Activated B cell treated with CpG ODN at 0.5 μM for 24 hours (primary cell): ENCODE results near the gene SULT4A1. TPM values are rescaled to one million over a fixed set of nuclear protein-coding genes. Genes with fewer than 3 reads are reported as not detected.

ENCODE experiments used
- ATAC-seq: fragments of 200-7000 bp; cut with Tn5 transposase; one replicate; pipeline ENCODE4 v1.10.0; 2021; ENCODE audit warnings: low read depth, mild to moderate bottlenecking, moderate library complexity
- CTCF ChIA-PET: fragments of 350-600 bp; sonication (Branson Sonifier 250); formaldehyde crosslinking; loops from one replicate; lab custom pipeline; 2021; ENCODE audit warnings: antibody characterized with exemption; lab: Charles Lee
- POLR2A ChIA-PET: fragments of 350-600 bp; sonication (Branson Sonifier 250); formaldehyde crosslinking; loops from one replicate; lab custom pipeline; 2021; ENCODE audit warnings: antibody characterized with exemption; lab: Charles Lee
- DNase-seq: peaks from one replicate; pipeline ENCODE4 v3.0.0; 2022
- H3K27ac Mint-ChIP-seq: one replicate; pipeline ENCODE4 v1.8.0; 2020; ENCODE audit warnings: mixed read lengths
- H3K27me3 Mint-ChIP-seq: one replicate; pipeline ENCODE4 v1.8.0; 2021; ENCODE audit warnings: mixed read lengths
- H3K36me3 Mint-ChIP-seq: one replicate; pipeline ENCODE4 v1.8.0; 2021; ENCODE audit warnings: low read depth, mixed read lengths
- H3K4me1 Mint-ChIP-seq: one replicate; pipeline ENCODE4 v1.8.0; 2021; ENCODE audit warnings: mixed read lengths
- H3K4me3 Mint-ChIP-seq: one replicate; pipeline ENCODE4 v1.8.0; 2020; ENCODE audit warnings: mild to moderate bottlenecking, mixed read lengths
- H3K9me3 Mint-ChIP-seq: one replicate; pipeline ENCODE4 v1.8.0; 2020; ENCODE audit warnings: mixed read lengths
- intact Hi-C: fragments of 100-400 bp; cut with micrococcal nuclease; formaldehyde crosslinking; loops from one replicate; pipeline ENCODE4 v1.15.1; 2024
- total RNA-seq: library from RNA; stranded (reverse); gene quantifications from 2 replicates; pipeline ENCODE4 v1.2.3, GENCODE V29; 2022
- TF ChIP-seq, protein P1 (sequence below): fragments of 200-600 bp; IDR thresholded peaks from one replicate; pipeline ENCODE4 v1.8.0; 2022; ENCODE audit warnings: antibody characterized with exemption, mild to moderate bottlenecking

Gene SULT4A1
- total RNA-seq, 1 donor from 2014 or later = not detected

DNA sequence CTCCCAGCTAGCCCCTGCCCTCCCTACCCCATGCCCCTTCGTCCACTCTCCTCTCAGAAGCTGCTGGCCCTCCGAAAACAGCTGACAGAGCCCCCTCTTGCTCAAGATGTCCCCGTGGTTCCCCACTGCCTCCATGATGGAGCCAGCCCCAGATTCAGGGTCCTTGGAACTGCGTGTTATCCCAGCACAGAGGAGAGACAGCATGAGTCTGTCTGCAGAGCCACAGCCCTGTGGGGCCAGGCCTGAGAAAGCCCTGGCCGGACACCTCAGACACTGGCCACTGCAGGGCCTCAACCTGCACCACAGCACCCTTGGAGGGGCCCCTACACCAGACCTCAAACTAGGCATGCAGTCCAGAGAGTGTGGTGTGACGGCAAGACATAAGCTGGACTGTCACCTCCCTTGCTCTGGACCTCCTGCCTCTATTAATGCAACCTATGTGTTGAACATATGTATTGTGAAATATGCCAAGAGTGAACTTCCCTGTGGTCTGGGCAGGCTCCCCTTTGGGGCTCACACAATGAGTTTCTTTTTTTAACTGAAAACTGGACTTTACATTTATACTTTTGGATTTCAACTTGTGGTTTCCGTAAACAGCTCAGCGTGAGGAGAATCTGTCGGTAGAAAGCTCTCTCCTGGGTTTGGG, 19.9 kb upstream of the SULT4A1 start:
- intact Hi-C loops = loop anchor here (10.0 kb wide), 1 partner anchor 497 kb away; no protein-coding TSS in a partner anchor
- DNase-seq (no peak), ATAC-seq (no peak)
- CTCF ChIA-PET = interaction anchor here (1.1 to 1.3 kb wide), 4 partner anchors 14 to 744 kb away, joined by 3 to 4 read pairs (median 4); no protein-coding TSS in a partner anchor
- no peaks in the 10 kb centered on the region for H3K9me3 Mint-ChIP-seq
- POLR2A ChIA-PET = no interaction called here
- no peaks in the 10 kb centered on the region for H3K36me3 Mint-ChIP-seq
- H3K4me1 Mint-ChIP-seq = peaks cover 5% of the 10 kb centered on the region
- H3K27me3 Mint-ChIP-seq = peaks cover 33% of the 10 kb centered on the region
- TF ChIP-seq, protein P1, sequence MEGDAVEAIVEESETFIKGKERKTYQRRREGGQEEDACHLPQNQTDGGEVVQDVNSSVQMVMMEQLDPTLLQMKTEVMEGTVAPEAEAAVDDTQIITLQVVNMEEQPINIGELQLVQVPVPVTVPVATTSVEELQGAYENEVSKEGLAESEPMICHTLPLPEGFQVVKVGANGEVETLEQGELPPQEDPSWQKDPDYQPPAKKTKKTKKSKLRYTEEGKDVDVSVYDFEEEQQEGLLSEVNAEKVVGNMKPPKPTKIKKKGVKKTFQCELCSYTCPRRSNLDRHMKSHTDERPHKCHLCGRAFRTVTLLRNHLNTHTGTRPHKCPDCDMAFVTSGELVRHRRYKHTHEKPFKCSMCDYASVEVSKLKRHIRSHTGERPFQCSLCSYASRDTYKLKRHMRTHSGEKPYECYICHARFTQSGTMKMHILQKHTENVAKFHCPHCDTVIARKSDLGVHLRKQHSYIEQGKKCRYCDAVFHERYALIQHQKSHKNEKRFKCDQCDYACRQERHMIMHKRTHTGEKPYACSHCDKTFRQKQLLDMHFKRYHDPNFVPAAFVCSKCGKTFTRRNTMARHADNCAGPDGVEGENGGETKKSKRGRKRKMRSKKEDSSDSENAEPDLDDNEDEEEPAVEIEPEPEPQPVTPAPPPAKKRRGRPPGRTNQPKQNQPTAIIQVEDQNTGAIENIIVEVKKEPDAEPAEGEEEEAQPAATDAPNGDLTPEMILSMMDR = no peak
- H3K4me3 Mint-ChIP-seq = no peak overlapping the region
- H3K27ac Mint-ChIP-seq = no peak overlapping the region

DNA sequence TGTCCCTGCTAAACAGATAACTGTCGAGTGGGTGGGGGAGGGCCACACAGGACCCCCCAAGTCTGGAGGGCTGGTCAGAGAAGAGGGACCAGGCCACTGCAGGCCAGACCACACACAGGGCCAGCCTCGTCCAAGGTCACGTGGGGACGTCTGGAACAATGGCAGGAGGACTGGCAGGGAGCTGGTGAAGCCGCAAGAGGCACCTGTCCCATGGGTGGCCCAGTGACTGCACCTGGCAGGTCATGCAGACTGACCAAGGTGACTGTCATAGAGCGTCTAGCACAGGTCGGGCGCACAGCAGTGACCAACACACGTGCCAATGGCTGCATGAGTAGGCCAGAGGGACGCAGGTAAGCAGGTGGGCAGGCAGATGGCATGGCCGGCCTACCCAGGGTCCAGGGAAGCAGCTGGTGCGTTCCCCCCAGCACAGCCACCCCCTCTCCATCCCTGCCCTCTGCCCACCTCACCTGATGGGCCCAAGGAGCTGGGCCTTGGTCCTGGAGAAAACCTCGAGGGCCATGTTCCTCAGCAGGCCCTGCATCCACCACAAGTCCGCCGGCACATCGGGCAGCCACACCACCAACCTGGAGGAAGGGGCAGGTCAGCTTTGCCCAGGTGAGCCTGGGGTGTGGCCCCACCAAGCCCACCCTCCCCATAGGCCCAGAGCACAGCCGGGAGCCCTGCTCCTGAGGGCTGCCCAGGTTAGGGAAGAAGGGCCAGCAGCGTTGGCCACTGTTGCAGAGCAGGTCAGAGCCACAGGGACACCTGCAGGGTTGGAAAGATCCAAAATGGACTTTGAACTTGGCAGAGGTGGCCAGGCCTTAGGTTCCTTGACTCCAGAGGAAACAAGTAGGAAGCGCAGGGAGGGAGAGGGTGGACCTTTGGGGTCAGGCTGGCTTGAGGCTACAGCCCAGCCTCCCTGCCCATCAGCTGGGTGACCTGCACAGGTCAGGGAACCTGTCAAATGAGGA, 19.1 kb upstream of the SULT4A1 start:
- H3K27me3 Mint-ChIP-seq = peaks cover 29% of the 10 kb centered on the region
- H3K27ac Mint-ChIP-seq = no peak overlapping the region
- POLR2A ChIA-PET = no interaction called here
- no peak overlapping the region for H3K4me3 Mint-ChIP-seq
- H3K4me1 Mint-ChIP-seq = peaks cover 5% of the 10 kb centered on the region
- CTCF ChIA-PET = no interaction called here
- TF ChIP-seq, protein P1 = no peak
- intact Hi-C loops = loop anchor here (10.0 kb wide), 1 partner anchor 497 kb away; no protein-coding TSS in a partner anchor
- DNase-seq (no peak), ATAC-seq (no peak)
- no peaks in the 10 kb centered on the region for H3K36me3 Mint-ChIP-seq
- H3K9me3 Mint-ChIP-seq = no peaks in the 10 kb centered on the region

DNA sequence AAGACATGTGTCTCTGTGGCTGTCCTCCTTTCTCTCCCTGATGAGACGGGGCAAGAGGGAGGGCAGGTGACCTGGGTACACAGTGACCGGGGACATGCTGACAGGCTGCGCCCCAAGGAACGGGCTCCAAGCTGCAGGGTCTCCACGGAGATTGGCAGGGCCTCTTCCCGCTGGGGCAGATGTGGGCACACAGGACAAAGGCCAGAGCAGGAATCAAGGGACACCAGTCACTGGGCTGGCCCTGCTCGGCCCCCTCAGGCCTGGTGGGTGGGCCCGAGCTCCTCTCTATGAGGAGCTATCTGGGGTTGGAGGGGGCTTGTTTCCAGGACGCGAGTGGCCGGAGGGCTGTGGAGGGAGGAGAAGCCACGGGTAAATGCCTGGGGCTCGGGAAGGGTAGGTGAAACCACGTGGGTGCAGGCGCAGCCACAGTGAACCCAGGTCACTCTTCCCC, 18.3 kb upstream of the SULT4A1 start:
- no peak for ATAC-seq
- no peak for DNase-seq
- Mint-ChIP-seq H3K27ac (no peak overlapping the region), H3K4me1 (peaks cover 5% of the 10 kb centered on the region), H3K36me3 (no peaks in the 10 kb centered on the region), H3K27me3 (peaks cover 34% of the 10 kb centered on the region), H3K9me3 (no peaks in the 10 kb centered on the region), H3K4me3 (no peak overlapping the region)
- TF ChIP-seq, protein P1 = no peak
- intact Hi-C loops = loop anchor here (10.0 kb wide), 1 partner anchor 496 kb away; no protein-coding TSS in a partner anchor
- ChIA-PET POLR2A (no interaction called here), CTCF (no interaction called here)

DNA sequence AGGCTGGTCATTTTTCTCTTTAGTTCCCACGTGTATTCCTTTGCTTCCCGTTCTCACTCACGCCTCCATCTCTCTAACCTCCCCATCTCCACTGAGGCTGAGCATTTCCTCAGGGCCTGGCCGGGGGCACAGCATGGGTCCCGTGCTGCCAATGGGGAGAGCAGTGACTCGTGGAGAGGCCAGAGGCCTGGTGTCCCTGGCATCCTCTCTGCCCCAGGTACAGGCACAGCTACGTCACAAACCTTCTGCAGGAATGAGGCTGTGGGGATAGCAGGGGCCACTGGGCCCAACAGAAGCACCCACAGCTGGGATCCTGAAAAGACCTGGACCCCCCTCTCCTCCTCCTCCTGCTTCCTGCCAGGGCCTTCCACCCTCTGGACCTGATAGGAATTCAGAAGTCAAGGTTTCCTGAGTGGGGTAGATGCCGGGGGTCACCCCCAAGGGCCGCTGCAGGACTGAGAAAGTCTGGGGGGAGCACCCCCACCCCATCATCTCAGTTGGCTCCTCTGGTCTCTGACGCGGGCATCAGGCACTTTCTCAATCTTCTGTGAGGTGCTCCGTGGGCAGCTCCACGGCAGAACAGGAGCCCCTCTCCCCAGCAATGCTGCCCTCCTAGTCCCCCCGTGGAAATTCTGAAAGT, 17.7 kb upstream of the SULT4A1 start:
- no peak overlapping the region for H3K27ac Mint-ChIP-seq
- TF ChIP-seq, protein P1 = no peak
- no peaks in the 10 kb centered on the region for H3K36me3 Mint-ChIP-seq
- H3K4me3 Mint-ChIP-seq = no peak overlapping the region
- POLR2A ChIA-PET = no interaction called here
- peaks cover 36% of the 10 kb centered on the region for H3K27me3 Mint-ChIP-seq
- no peak for DNase-seq
- intact Hi-C loops = loop anchor here (10.0 kb wide), 1 partner anchor 495 kb away; no protein-coding TSS in a partner anchor
- H3K9me3 Mint-ChIP-seq = no peaks in the 10 kb centered on the region
- no peak for ATAC-seq
- CTCF ChIA-PET = no interaction called here
- H3K4me1 Mint-ChIP-seq = peaks cover 5% of the 10 kb centered on the region
